ENCODE results near the gene RPA3.

- no peak for TF ChIP-seq ZNF274 (IDR thresholded peaks at IDR 0.05; ENCODE audit: low read depth, low read length)
- TF ChIP-seq YY1 (IDR thresholded peaks at IDR 0.05; ENCODE audit: insufficient read depth, insufficient read length), result no peak
- TF ChIP-seq SUZ12 (IDR thresholded peaks at IDR 0.05; ENCODE audit: extremely low read depth, insufficient read depth, insufficient read length), result no peak
These were observed 35.5 kb downstream of the RPA3 start for GRCh38 chr7:7682861-7683260.
